GM23338 (cell line): ENCODE data around the gene SRSF4. TPM values are rescaled to one million over a fixed set of nuclear protein-coding genes. Genes with fewer than 3 reads are reported as not detected.

Experiments
- ATAC-seq: fragments of 200-7000 bp; cut with Tn5 transposase; 3 replicates; pipeline ENCODE4 v1.9.1; 2020
- DNase-seq: peaks from one replicate; pipeline ENCODE4 v3.0.0-alpha.2; 2015; ENCODE audit warnings: low spot score
- H2AFZ ChIP-seq: fragments of 200-600 bp; sonication (generic); 2 replicates; pipeline ENCODE4 v1.8.0; 2016; ENCODE audit warnings: antibody characterized with exemption, mild to moderate bottlenecking, moderate library complexity
- H3F3A ChIP-seq: fragments of 200-600 bp; sonication (generic); replicated peaks from 2 replicates; pipeline ENCODE4 v1.8.0; 2017; ENCODE audit warnings: antibody characterized with exemption, mixed run types, low read depth
- H3K27ac ChIP-seq: fragments of 200-600 bp; sonication (generic); 2 replicates; pipeline ENCODE4 v1.6.1; 2016; ENCODE audit warnings: low read depth
- H3K27me3 ChIP-seq: fragments of 200-600 bp; sonication (generic); 2 replicates; pipeline ENCODE4 v1.8.0; 2016; ENCODE audit warnings: mild to moderate bottlenecking, mixed run types, moderate library complexity; ENCODE audit not compliant: insufficient read depth
- H3K36me3 ChIP-seq: fragments of 200-600 bp; sonication (generic); 2 replicates; pipeline ENCODE4 v1.8.0; 2016; ENCODE audit warnings: mild to moderate bottlenecking; ENCODE audit not compliant: insufficient read depth
- H3K4me1 ChIP-seq: fragments of 200-600 bp; sonication (generic); 2 replicates; pipeline ENCODE4 v1.8.0; 2016; ENCODE audit warnings: mild to moderate bottlenecking, moderate library complexity; ENCODE audit not compliant: insufficient read depth
- H3K4me2 ChIP-seq: fragments of 200-600 bp; sonication (generic); 2 replicates; pipeline ENCODE4 v1.7.1; 2017; ENCODE audit warnings: mixed run types
- H3K4me3 ChIP-seq: fragments of 200-600 bp; sonication (generic); 2 replicates; pipeline ENCODE4 v1.6.1; 2016; ENCODE audit warnings: mixed run types
- H3K79me2 ChIP-seq: fragments of 200-600 bp; sonication (generic); replicated peaks from 2 replicates; pipeline ENCODE4 v1.8.0; 2017; ENCODE audit warnings: mild to moderate bottlenecking; ENCODE audit not compliant: insufficient read depth
- H3K9me2 ChIP-seq: fragments of 200-600 bp; sonication (generic); 2 replicates; pipeline ENCODE4 v1.8.0; 2017; ENCODE audit not compliant: insufficient read depth
- H4K20me1 ChIP-seq: fragments of 200-600 bp; sonication (generic); replicated peaks from 2 replicates; pipeline ENCODE4 v1.8.0; 2017; ENCODE audit warnings: mild to moderate bottlenecking; ENCODE audit not compliant: insufficient read depth
- H3K27ac Mint-ChIP-seq: 2 replicates; pipeline ENCODE4 v1.8.0; 2020; ENCODE audit warnings: inconsistent platforms, mild to moderate bottlenecking, moderate library complexity, mixed read lengths
- H3K27me3 Mint-ChIP-seq: 3 replicates; pipeline ENCODE4 v1.8.0; 2022; ENCODE audit warnings: low read depth, mild to moderate bottlenecking, moderate library complexity, mixed read lengths, inconsistent platforms; ENCODE audit not compliant: insufficient read depth, poor library complexity
- H3K36me3 Mint-ChIP-seq: 3 replicates; pipeline ENCODE4 v1.8.0; 2021; ENCODE audit warnings: low read depth, mild to moderate bottlenecking, inconsistent platforms, moderate library complexity, mixed read lengths
- H3K4me1 Mint-ChIP-seq: 3 replicates; pipeline ENCODE4 v1.8.0; 2020; ENCODE audit warnings: mild to moderate bottlenecking, inconsistent platforms, mixed read lengths
- H3K4me3 Mint-ChIP-seq: 3 replicates; pipeline ENCODE4 v1.8.0; 2021; ENCODE audit warnings: moderate library complexity, mild to moderate bottlenecking, inconsistent platforms, mixed read lengths
- H3K9me3 Mint-ChIP-seq: 3 replicates; pipeline ENCODE4 v1.8.0; 2020; ENCODE audit warnings: moderate library complexity, mild to moderate bottlenecking, inconsistent platforms, mixed read lengths
- CREB1 ChIP-seq: fragments of 250-450 bp; sonication (Bioruptor Pico); IDR thresholded peaks from 2 replicates; pipeline ENCODE4 v1.5.0; 2020; ENCODE audit warnings: low read depth, mild to moderate bottlenecking, moderate library complexity
- EZH2 ChIP-seq: fragments of 200-600 bp; sonication (generic); IDR thresholded peaks from one replicate; pipeline ENCODE4 v1.8.0; 2017; ENCODE audit warnings: antibody characterized with exemption, mild to moderate bottlenecking, low read depth; ENCODE audit not compliant: unreplicated experiment
- JUNB ChIP-seq: IDR thresholded peaks from one replicate; pipeline ENCODE4 v1.6.1; 2016; ENCODE audit warnings: antibody characterized with exemption; ENCODE audit not compliant: unreplicated experiment
- NANOG ChIP-seq: IDR thresholded peaks from 2 replicates; pipeline ENCODE4 v1.6.1; 2016; ENCODE audit warnings: antibody characterized with exemption, borderline replicate concordance
- POLR2AphosphoS5 ChIP-seq: IDR thresholded peaks from 2 replicates; pipeline ENCODE4 v1.6.1; 2016; ENCODE audit warnings: antibody characterized with exemption, low read depth
- REST ChIP-seq: IDR thresholded peaks from one replicate; pipeline ENCODE4 v1.6.1; 2018; ENCODE audit warnings: antibody characterized with exemption; ENCODE audit not compliant: unreplicated experiment
- STAT1 ChIP-seq: IDR thresholded peaks from one replicate; pipeline ENCODE4 v1.6.1; 2016; ENCODE audit warnings: antibody characterized with exemption; ENCODE audit not compliant: unreplicated experiment
- ZNF331 ChIP-seq: fragments of 250-450 bp; sonication (Bioruptor Pico); IDR thresholded peaks from 2 replicates; pipeline ENCODE4 v1.5.0; 2020; ENCODE audit warnings: low read depth, mild to moderate bottlenecking, moderate library complexity
- polyA plus RNA-seq: library from polyadenylated mRNA; unstranded; fragments of >200 nt; fragmentation: Nextera tagmentation; extraction: Ambion mirVana; gene quantifications from 2 replicates; pipeline ENCODE4 v1.2.1, GENCODE V29; 2016
- total RNA-seq: library from RNA; depleted of rRNA; stranded (reverse); fragments of >200 nt; shearing (Covaris generic); gene quantifications from 2 replicates; pipeline ENCODE4 v1.2.3, GENCODE V29; 2014
- TF ChIP-seq, protein P1 (sequence below), 2 experiments: fragments of 200-600 bp in 1 of 2; sonication (generic) in 1 of 2; conservative IDR thresholded peaks; 2 replicates each; pipeline versions ENCODE4 v1.5.1 to v1.6.1; 2016 to 2017; ENCODE audit warnings: antibody characterized with exemption in 2 of 2, low read depth in 2 of 2, mild to moderate bottlenecking in 2 of 2, moderate library complexity in 1 of 2
- TF ChIP-seq, protein P2 (sequence below): IDR thresholded peaks from 2 replicates; pipeline ENCODE4 v1.6.1; 2016; ENCODE audit warnings: antibody characterized with exemption

SRSF4 gene
- total and polyA plus RNA-seq, 2 experiments from 2014 or later: 58.4 to 98.3 TPM

- H3K4me2 ChIP-seq: no peak overlapping the region
- H3K27me3 Mint-ChIP-seq: peaks cover 6% of the 10 kb centered on the region
- no peaks in the 10 kb centered on the region for H3K4me1 Mint-ChIP-seq
- peaks cover 19% of the 10 kb centered on the region for H3K36me3 ChIP-seq
- ATAC-seq (no peak), DNase-seq (no peak)
- H3K27ac Mint-ChIP-seq: no peak overlapping the region
- peaks cover 49% of the 10 kb centered on the region for H3K36me3 Mint-ChIP-seq
- no peaks in the 10 kb centered on the region for H3K79me2 ChIP-seq
- H3K9me3 Mint-ChIP-seq: no peaks in the 10 kb centered on the region; the same call in 2 of the 3 replicates
- H3K4me3 Mint-ChIP-seq: no peak overlapping the region
- H3K4me3 ChIP-seq: no peak overlapping the region
- no peak overlapping the region for H3K27ac ChIP-seq
- no peaks in the 10 kb centered on the region for H3K4me1 ChIP-seq
- TF ChIP-seq, protein P1, sequence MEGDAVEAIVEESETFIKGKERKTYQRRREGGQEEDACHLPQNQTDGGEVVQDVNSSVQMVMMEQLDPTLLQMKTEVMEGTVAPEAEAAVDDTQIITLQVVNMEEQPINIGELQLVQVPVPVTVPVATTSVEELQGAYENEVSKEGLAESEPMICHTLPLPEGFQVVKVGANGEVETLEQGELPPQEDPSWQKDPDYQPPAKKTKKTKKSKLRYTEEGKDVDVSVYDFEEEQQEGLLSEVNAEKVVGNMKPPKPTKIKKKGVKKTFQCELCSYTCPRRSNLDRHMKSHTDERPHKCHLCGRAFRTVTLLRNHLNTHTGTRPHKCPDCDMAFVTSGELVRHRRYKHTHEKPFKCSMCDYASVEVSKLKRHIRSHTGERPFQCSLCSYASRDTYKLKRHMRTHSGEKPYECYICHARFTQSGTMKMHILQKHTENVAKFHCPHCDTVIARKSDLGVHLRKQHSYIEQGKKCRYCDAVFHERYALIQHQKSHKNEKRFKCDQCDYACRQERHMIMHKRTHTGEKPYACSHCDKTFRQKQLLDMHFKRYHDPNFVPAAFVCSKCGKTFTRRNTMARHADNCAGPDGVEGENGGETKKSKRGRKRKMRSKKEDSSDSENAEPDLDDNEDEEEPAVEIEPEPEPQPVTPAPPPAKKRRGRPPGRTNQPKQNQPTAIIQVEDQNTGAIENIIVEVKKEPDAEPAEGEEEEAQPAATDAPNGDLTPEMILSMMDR (conservative IDR thresholded peaks at IDR 0.05; ENCODE audit: low read depth in 2 of 2): no peak
- H2AFZ ChIP-seq: no peak overlapping the region
- H3K27me3 ChIP-seq: no peaks in the 10 kb centered on the region
- H3K9me2 ChIP-seq: no peaks in the 10 kb centered on the region
- no peaks in the 10 kb centered on the region for H3F3A ChIP-seq
- H4K20me1 ChIP-seq: no peaks in the 10 kb centered on the region; the same call in 1 of the 2 replicates
Observed at GRCh38 chr1:29210278-29211085, 28.8 kb upstream of the SRSF4 start.

DNA sequence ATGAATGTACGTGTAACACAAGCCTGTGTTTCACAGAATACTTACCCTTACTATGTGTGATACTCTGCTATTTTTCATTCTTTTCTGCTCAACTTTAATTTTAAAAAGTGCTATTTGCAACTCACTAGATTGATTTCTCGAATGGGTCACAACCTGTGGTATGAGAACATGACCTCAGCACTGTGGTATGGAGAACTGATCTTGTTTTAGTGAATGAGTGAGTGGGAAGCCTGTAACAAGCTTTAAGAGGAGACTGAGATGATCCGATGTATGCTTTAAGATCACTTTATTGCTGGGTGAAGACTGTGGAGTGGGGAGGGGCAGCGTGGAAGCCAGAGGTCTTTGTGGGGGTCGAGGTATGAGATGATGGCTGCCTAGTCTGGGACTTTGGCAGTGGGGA is 27.5 kb upstream of the SRSF4 start:
- peaks cover 6% of the 10 kb centered on the region for H3K27me3 Mint-ChIP-seq
- H3K4me3 Mint-ChIP-seq: no peak overlapping the region
- no peak overlapping the region for H3K27ac Mint-ChIP-seq
- no peaks in the 10 kb centered on the region; the same call in 2 of the 3 replicates for H3K9me3 Mint-ChIP-seq
- Histone ChIP-seq H3K4me1 (no peaks in the 10 kb centered on the region), H3K27ac (no peak overlapping the region), H3K27me3 (no peaks in the 10 kb centered on the region), H3K4me2 (no peak overlapping the region), H2AFZ (no peak overlapping the region), H3K36me3 (peaks cover 9% of the 10 kb centered on the region; the same call in 1 of the 2 replicates), H3F3A (no peaks in the 10 kb centered on the region), H3K9me2 (no peaks in the 10 kb centered on the region), H4K20me1 (no peaks in the 10 kb centered on the region; the same call in 1 of the 2 replicates), H3K4me3 (no peak overlapping the region), H3K79me2 (no peaks in the 10 kb centered on the region)
- H3K36me3 Mint-ChIP-seq: peaks cover 43% of the 10 kb centered on the region
- no peaks in the 10 kb centered on the region for H3K4me1 Mint-ChIP-seq
- ATAC-seq (no peak), DNase-seq (no peak)
- no peak for TF ChIP-seq NANOG
- TF ChIP-seq ZNF331 (CRISPR knock-in tag): no peak
- no peak for TF ChIP-seq POLR2AphosphoS5
- TF ChIP-seq REST: no peak
- no peak for TF ChIP-seq STAT1
- TF ChIP-seq CREB1 (CRISPR knock-in tag): no peak
- TF ChIP-seq, protein P2, sequence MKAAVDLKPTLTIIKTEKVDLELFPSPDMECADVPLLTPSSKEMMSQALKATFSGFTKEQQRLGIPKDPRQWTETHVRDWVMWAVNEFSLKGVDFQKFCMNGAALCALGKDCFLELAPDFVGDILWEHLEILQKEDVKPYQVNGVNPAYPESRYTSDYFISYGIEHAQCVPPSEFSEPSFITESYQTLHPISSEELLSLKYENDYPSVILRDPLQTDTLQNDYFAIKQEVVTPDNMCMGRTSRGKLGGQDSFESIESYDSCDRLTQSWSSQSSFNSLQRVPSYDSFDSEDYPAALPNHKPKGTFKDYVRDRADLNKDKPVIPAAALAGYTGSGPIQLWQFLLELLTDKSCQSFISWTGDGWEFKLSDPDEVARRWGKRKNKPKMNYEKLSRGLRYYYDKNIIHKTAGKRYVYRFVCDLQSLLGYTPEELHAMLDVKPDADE: no peak
- TF ChIP-seq JUNB: no peak
- no peak for TF ChIP-seq EZH2
